ENCODE data around the gene SLC38A4. TPM values are rescaled to one million over a fixed set of nuclear protein-coding genes. Genes with fewer than 3 reads are reported as not detected.

SLC38A4 gene
- total RNA-seq, 1 donor from 2014 or later, result 9.4 TPM

- peaks cover 11% of the 10 kb centered on the region for H3K9me3 Mint-ChIP-seq (ENCODE audit: low read depth)
- TF ChIP-seq CTCF (IDR thresholded peaks at IDR 0.05; ENCODE audit: unreplicated experiment), result no peak
- no peak overlapping the region for H3K27ac Mint-ChIP-seq
- no peak overlapping the region for H3K4me3 Mint-ChIP-seq (ENCODE audit: low read depth)
- H3K36me3 Mint-ChIP-seq (ENCODE audit: insufficient read depth), result peaks cover 2% of the 10 kb centered on the region
- DNase-seq (ENCODE audit: low spot score, unreplicated experiment), result no peak
- peaks cover 16% of the 10 kb centered on the region for H3K4me1 Mint-ChIP-seq (ENCODE audit: low read depth)
- H3K27me3 Mint-ChIP-seq, result no peaks in the 10 kb centered on the region
Observed at GRCh38 chr12:46798056-46798455, 27.7 kb downstream of the SLC38A4 start.

- H3K4me3 Mint-ChIP-seq (ENCODE audit: low read depth), result no peak overlapping the region
- peaks cover 9% of the 10 kb centered on the region for H3K36me3 Mint-ChIP-seq (ENCODE audit: insufficient read depth)
- TF ChIP-seq CTCF (IDR thresholded peaks at IDR 0.05; ENCODE audit: unreplicated experiment), result no peak
- peaks cover 9% of the 10 kb centered on the region for H3K4me1 Mint-ChIP-seq (ENCODE audit: low read depth)
- H3K27ac Mint-ChIP-seq, result no peak overlapping the region
- DNase-seq (ENCODE audit: low spot score, unreplicated experiment), result no peak
- no peaks in the 10 kb centered on the region for H3K27me3 Mint-ChIP-seq
- H3K9me3 Mint-ChIP-seq (ENCODE audit: low read depth), result peaks cover 11% of the 10 kb centered on the region
Observed at GRCh38 chr12:46795988-46796387, 29.8 kb downstream of the SLC38A4 start.

- Mint-ChIP-seq H3K4me1 (ENCODE audit: low read depth) (no peaks in the 10 kb centered on the region), H3K27me3 (no peaks in the 10 kb centered on the region), H3K4me3 (ENCODE audit: low read depth) (no peak overlapping the region), H3K27ac (no peak overlapping the region), H3K9me3 (ENCODE audit: low read depth) (peaks cover 11% of the 10 kb centered on the region), H3K36me3 (ENCODE audit: insufficient read depth) (peaks cover 9% of the 10 kb centered on the region)
- DNase-seq (ENCODE audit: low spot score, unreplicated experiment), result no peak
- no peak for TF ChIP-seq CTCF (IDR thresholded peaks at IDR 0.05; ENCODE audit: unreplicated experiment)
Observed at GRCh38 chr12:46794593-46795190, 31.1 kb downstream of the SLC38A4 start.

- Mint-ChIP-seq H3K27ac (no peak overlapping the region), H3K27me3 (no peaks in the 10 kb centered on the region), H3K36me3 (ENCODE audit: insufficient read depth) (peaks cover 8% of the 10 kb centered on the region), H3K4me3 (ENCODE audit: low read depth) (no peak overlapping the region), H3K4me1 (ENCODE audit: low read depth) (no peaks in the 10 kb centered on the region), H3K9me3 (ENCODE audit: low read depth) (peaks cover 10% of the 10 kb centered on the region)
- no peak for TF ChIP-seq CTCF (IDR thresholded peaks at IDR 0.05; ENCODE audit: unreplicated experiment)
- DNase-seq (ENCODE audit: low spot score, unreplicated experiment), result no peak
Observed at GRCh38 chr12:46792925-46793324, 32.9 kb downstream of the SLC38A4 start.

GRCh38 chr12:46790066-46790465 lies 35.7 kb downstream of the SLC38A4 start:
- Mint-ChIP-seq H3K4me3 (ENCODE audit: low read depth) (no peak overlapping the region), H3K36me3 (ENCODE audit: insufficient read depth) (peaks cover 9% of the 10 kb centered on the region), H3K27ac (no peak overlapping the region), H3K27me3 (no peaks in the 10 kb centered on the region), H3K9me3 (ENCODE audit: low read depth) (peaks cover 3% of the 10 kb centered on the region), H3K4me1 (ENCODE audit: low read depth) (no peaks in the 10 kb centered on the region)
- TF ChIP-seq CTCF (IDR thresholded peaks at IDR 0.05; ENCODE audit: unreplicated experiment), result no peak
- DNase-seq (ENCODE audit: low spot score, unreplicated experiment), result no peak

Data from progenitor cell of endocrine pancreas (in vitro differentiated cells).